Muscle of leg (tissue), 11 donors: ENCODE measurements around the gene CCDC47. TPM values are rescaled to one million over a fixed set of nuclear protein-coding genes. Genes with fewer than 3 reads are reported as not detected.

Experiments
- DNase-seq: peaks from one replicate; pipeline ENCODE4 v3.0.0; 2013
- H3K27ac ChIP-seq: one replicate; pipeline ENCODE4 v1.5.1; 2013; ENCODE audit warnings: mild to moderate bottlenecking, low read length, control low read depth
- H3K27me3 ChIP-seq: one replicate; pipeline ENCODE4 v1.6.1; 2013; ENCODE audit warnings: low read length; ENCODE audit not compliant: control insufficient read depth, insufficient read depth
- H3K36me3 ChIP-seq: one replicate; pipeline ENCODE4 v1.6.1; 2013; ENCODE audit warnings: low read length; ENCODE audit not compliant: control insufficient read depth, insufficient read depth
- H3K4me1 ChIP-seq: one replicate; pipeline ENCODE4 v1.6.1; 2013; ENCODE audit warnings: low read length; ENCODE audit not compliant: control insufficient read depth, insufficient read depth
- H3K4me3 ChIP-seq: one replicate; pipeline ENCODE4 v1.5.1; 2013; ENCODE audit warnings: low read length, control low read depth
- H3K9me3 ChIP-seq: replicated peaks from 2 replicates; pipeline ENCODE4 v1.6.1; 2013; ENCODE audit warnings: low read depth, low read length; ENCODE audit not compliant: control insufficient read depth
- WGBS: methylation state at CpG from one replicate; pipeline ENCODE4 v1.1.5; 2013; ENCODE audit warnings: missing lambda C conversion rate; ENCODE audit not compliant: insufficient coverage; 5-methylcytosine and 5-hydroxymethylcytosine counted together
- polyA plus RNA-seq, 8 donors: library from polyadenylated mRNA; unstranded; fragments of 120-200 nt; gene quantifications; one replicate each; pipeline versions ENCODE4 v1.2.1 to v1.2.3, GENCODE V29; 2013; ENCODE audit warnings: inconsistent platforms in 1 of 8, low replicate concordance in 1 of 8; ENCODE audit not compliant: insufficient read length in 8 of 8, insufficient read depth in 1 of 8
- total RNA-seq: library from RNA; stranded (reverse); fragments of 120-200 nt; gene quantifications from one replicate; pipeline ENCODE4 v1.2.4, GENCODE V29; 2013

Gene CCDC47
- total and polyA plus RNA-seq, 9 donors, result 39.1 to 65.9 (median 52.5) TPM

- Histone ChIP-seq H3K9me3 (no peaks in the 10 kb centered on the region), H3K27ac (peak overlapping the region; percentile 69), H3K36me3 (peaks cover 27% of the 10 kb centered on the region), H3K4me3 (peak overlapping the region; percentile 38), H3K4me1 (peaks cover 18% of the 10 kb centered on the region), H3K27me3 (no peaks in the 10 kb centered on the region)
- DNase-seq, result peak; percentile 69
- under 1% methylated on average over 83 of the region's 88 CpGs for WGBS
Measured at GRCh38 chr17:63700528-63701455, 72.6 kb downstream of the CCDC47 start.

DNA sequence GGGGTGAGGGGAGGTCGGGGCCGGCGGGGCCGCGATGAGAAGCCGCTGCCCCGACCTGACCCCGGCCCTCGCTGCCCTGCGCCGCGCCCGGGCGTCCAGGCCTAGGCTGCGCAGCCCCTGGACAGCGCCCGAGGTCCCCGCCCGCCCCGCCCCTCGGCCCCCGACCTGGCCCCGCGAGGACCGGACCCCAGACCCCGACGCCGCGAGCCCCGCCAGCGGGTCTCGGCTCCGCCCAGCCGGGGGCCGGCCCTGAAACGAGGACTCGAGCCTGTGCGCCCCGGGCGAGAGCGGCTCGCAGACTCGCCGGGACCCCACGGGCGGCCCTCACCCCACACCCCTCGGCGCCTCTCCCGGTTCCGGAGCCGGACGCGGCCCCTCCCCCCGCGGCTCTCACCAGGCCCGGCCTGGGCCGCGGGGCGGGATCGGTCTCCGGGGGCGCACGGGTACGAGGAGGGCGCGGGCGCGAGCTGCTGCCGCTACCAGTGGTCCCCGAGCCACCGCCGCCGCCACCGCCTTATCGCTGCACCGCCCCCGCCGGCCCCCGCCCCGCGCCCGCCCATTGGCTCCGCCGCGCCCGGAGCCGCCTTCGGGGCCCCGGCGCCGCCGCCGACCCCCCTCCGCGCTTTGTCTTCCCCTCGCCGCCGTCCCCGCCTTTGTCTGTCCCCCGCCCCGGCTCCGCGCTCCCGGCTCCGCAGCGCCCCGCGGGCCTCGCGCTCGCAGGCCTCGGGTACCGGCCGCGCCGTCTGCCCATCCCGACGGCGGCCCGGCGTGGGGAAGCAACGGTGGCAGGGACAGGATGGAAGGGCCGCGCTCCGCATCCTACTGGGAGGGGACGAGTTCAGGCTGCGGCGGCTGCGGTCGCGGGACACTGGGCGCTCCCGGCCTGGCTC lies 73.5 kb downstream of the CCDC47 start, which contains the start of gene LIMD2:
Gene LIMD2, minus strand, starts transcription at position 488 of the 890 bp plus-strand sequence. CDS start 827 bp downstream, outside the sequence.
- peak; percentile 65 for DNase-seq

DNA sequence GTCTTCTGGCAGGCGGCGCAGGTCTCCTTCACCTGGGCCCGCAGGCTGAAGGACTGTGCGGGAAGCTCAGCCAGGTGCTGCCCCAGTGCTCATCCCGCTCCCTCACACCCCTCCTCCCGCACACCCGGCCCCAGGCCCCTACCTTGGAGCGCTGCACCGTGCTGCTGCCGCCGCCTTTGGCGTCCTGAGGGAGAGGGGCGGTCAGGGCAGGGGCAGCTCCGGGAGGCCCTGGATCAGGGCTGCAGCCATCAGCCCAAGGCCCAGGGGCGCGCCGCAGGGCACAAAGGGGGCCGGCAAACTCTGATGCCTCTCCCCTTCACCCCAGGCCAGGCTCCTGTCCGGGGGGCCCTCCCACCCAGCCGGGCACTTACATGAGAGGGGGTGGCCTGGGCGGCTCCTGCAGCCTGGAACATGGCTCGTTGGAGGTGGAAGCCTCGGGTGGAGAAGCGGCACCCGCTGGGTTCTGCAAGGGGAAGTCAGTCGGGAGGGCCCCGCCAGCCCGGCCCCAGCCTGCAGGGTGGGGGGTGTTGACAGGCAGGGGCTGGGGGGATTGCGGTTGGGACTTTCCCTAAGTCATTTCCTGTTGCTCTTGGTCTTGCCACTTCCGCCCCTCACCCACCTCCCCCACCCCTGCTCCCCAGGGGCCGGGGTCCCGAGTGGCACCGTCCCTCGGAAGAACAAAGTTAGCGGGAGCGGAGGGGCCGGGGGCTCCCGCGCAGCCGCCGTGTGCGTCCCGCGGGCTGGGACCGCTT lies 74.3 kb downstream of the CCDC47 start:
- peak; percentile 63 for DNase-seq
- Histone ChIP-seq H3K27ac (no peak overlapping the region), H3K4me1 (peaks cover 18% of the 10 kb centered on the region), H3K36me3 (peaks cover 19% of the 10 kb centered on the region), H3K9me3 (no peaks in the 10 kb centered on the region), H3K4me3 (peak overlapping the region; percentile 36), H3K27me3 (no peaks in the 10 kb centered on the region)
- WGBS, result 9% methylated on average over 29 of the region's 45 CpGs

More for the DNA sequence above, 73.5 kb downstream of the CCDC47 start, which contains the start of gene LIMD2:
- Histone ChIP-seq H3K4me1 (peaks cover 18% of the 10 kb centered on the region), H3K27me3 (no peaks in the 10 kb centered on the region), H3K27ac (peak within 1 kb of the TSS; percentile 69), H3K4me3 (peak within 1 kb of the TSS; percentile 38), H3K9me3 (no peaks in the 10 kb centered on the region), H3K36me3 (peaks cover 19% of the 10 kb centered on the region)
- WGBS, result under 1% methylated on average over 130 of the region's 133 CpGs

DNA sequence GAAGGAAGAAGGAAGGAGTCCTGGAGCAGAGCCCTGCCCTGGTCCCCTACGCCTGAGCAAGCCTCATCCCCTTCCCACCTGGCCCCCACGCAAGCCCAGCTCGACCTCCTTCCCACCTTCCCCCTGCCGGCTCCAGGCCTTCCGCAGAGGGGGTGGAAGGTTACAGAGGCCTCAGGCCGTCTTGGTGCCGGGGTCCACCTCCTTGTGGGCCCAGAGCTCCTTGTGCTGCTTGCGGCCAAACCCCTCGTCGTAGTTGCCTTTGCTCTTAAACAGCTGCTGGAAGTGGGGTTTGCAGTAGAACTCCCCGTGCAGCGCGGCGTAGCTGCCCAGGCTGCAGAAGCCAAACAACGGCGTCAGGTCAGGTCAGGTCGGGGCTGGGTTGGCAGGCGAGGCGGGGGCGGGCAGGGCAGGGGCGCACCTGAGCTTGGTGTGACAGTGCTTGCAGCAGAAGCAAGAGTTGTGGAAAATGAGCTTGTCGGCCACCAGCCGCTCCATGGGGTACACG lies 75.0 kb downstream of the CCDC47 start:
- Histone ChIP-seq H3K9me3 (no peaks in the 10 kb centered on the region), H3K4me3 (peak overlapping the region; percentile 36), H3K27ac (no peak overlapping the region), H3K4me1 (peaks cover 18% of the 10 kb centered on the region), H3K36me3 (peaks cover 20% of the 10 kb centered on the region), H3K27me3 (no peaks in the 10 kb centered on the region)
- DNase-seq, result no peak
- 28% methylated on average over 16 of the region's 24 CpGs for WGBS

GRCh38 chr17:63697341-63698286 lies 75.8 kb downstream of the CCDC47 start:
- Histone ChIP-seq H3K36me3 (peaks cover 21% of the 10 kb centered on the region), H3K27me3 (no peaks in the 10 kb centered on the region), H3K4me3 (peak overlapping the region; percentile 36), H3K9me3 (no peaks in the 10 kb centered on the region), H3K27ac (no peak overlapping the region), H3K4me1 (peaks cover 18% of the 10 kb centered on the region)
- peak; percentile 43 for DNase-seq
- WGBS, result 75% methylated on average over 9 of the region's 22 CpGs

DNA sequence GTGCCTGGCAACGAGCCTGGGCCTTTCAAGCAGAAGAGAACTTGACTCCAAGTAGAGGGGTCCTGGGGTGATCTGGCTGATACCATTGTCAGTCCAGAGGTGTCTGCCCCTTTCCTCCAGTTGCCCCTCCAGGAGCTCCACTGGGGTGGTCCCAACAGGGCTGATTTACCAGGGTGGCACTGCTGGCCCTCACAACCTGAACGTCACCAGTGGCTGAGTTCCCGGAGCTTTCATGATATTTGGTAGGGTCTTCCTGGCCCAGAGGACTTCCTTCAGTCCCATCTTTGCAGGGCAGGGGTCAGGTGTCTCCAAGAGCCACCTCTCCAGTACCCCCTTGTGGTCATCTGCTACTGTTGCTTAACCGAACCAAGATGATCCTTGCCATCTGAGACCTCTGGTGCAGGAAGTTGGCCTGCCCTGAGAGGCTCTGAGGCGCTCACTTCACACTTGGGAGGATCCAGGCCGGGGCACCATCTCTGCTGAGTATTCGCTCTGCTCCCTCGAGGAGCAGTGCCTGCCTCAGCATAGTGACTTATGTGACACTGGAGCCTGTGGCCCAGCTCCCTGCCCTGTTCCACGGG lies 76.9 kb downstream of the CCDC47 start:
- Histone ChIP-seq H3K36me3 (peaks cover 33% of the 10 kb centered on the region), H3K4me1 (peaks cover 15% of the 10 kb centered on the region), H3K9me3 (no peaks in the 10 kb centered on the region), H3K27me3 (no peaks in the 10 kb centered on the region), H3K27ac (no peak overlapping the region), H3K4me3 (no peak overlapping the region)
- DNase-seq, result peak; percentile 43
- 58% methylated on average over 9 of the region's 9 CpGs for WGBS

- no peak overlapping the region for H3K27ac ChIP-seq
- peaks cover 10% of the 10 kb centered on the region for H3K4me1 ChIP-seq
- no peak for DNase-seq
- H3K9me3 ChIP-seq, result no peaks in the 10 kb centered on the region
- no peaks in the 10 kb centered on the region for H3K27me3 ChIP-seq
- WGBS, result 67% methylated on average over 1 of the region's 6 CpGs
- H3K36me3 ChIP-seq, result peaks cover 39% of the 10 kb centered on the region
- no peak overlapping the region for H3K4me3 ChIP-seq
Measured at GRCh38 chr17:63695889-63696288, 77.5 kb downstream of the CCDC47 start.
